B cell (primary cell): ENCODE data around the gene ARGLU1. TPM values are rescaled to one million over a fixed set of nuclear protein-coding genes. Genes with fewer than 3 reads are reported as not detected.

ENCODE experiments used
- ATAC-seq: fragments of 200-7000 bp; cut with Tn5 transposase; one replicate; pipeline ENCODE4 v1.10.0; 2021; ENCODE audit warnings: low read depth, mild to moderate bottlenecking, moderate number of reproducible peaks, moderate library complexity
- CTCF ChIA-PET: fragments of 350-600 bp; sonication (Branson Sonifier 250); formaldehyde crosslinking; loops from one replicate; lab custom pipeline; 2021; ENCODE audit warnings: antibody characterized with exemption, inconsistent platforms; lab: Charles Lee
- POLR2A ChIA-PET: fragments of 350-600 bp; sonication (Branson Sonifier 250); formaldehyde crosslinking; loops from one replicate; lab custom pipeline; 2021; ENCODE audit warnings: antibody characterized with exemption; lab: Charles Lee
- DNase-seq: peaks from one replicate; pipeline ENCODE4 v3.0.0; 2013
- H2AFZ ChIP-seq: 2 replicates; pipeline ENCODE4 v1.6.1; 2012; ENCODE audit warnings: mild to moderate bottlenecking, low read depth, low read length; ENCODE audit not compliant: insufficient read depth, poor library complexity, severe bottlenecking
- H3K27ac ChIP-seq, 2 donors: 1 replicate in 1 of 2; 2 replicates in 1 of 2; pipeline ENCODE4 v1.5.1; 2012 to 2013; ENCODE audit warnings: low read length in 2 of 2, mild to moderate bottlenecking in 2 of 2, moderate library complexity in 1 of 2
- H3K27me3 ChIP-seq, 4 experiments: fragments of 200-600 bp in 1 of 4; sonication (generic) in 1 of 4; replicated peaks in 1 of 4; 1 replicate in 2 of 4; 2 replicates in 2 of 4; pipeline versions ENCODE4 v1.6.1 to v1.7.0; 2013 to 2016; ENCODE audit warnings: low read length in 3 of 4, mild to moderate bottlenecking in 2 of 4, mixed read lengths in 1 of 4, moderate library complexity in 1 of 4; ENCODE audit not compliant: insufficient read depth in 4 of 4, control insufficient read depth in 3 of 4; ENCODE audit errors: control extremely low read depth in 1 of 4
- H3K36me3 ChIP-seq, 2 experiments: replicated peaks in 1 of 2; 1 replicate in 1 of 2; 2 replicates in 1 of 2; pipeline versions ENCODE4 v1.6.1 to v1.7.1; 2013; ENCODE audit warnings: low read length in 1 of 2; ENCODE audit not compliant: insufficient read depth in 2 of 2, control insufficient read depth in 1 of 2; ENCODE audit errors: control extremely low read depth in 1 of 2, extremely low read depth in 1 of 2
- H3K4me1 ChIP-seq, 2 donors: fragments of 200-600 bp in 1 of 2; sonication (generic) in 1 of 2; 1 replicate in 1 of 2; 2 replicates in 1 of 2; pipeline versions ENCODE4 v1.5.1 to v1.6.1; 2013 to 2017; ENCODE audit warnings: low read length in 2 of 2; ENCODE audit not compliant: control insufficient read depth in 2 of 2, insufficient read depth in 2 of 2
- H3K4me2 ChIP-seq: replicated peaks from 2 replicates; pipeline ENCODE3; 2012; ENCODE audit warnings: mild to moderate bottlenecking, low read depth, low read length; ENCODE audit not compliant: poor library complexity, severe bottlenecking
- H3K4me3 ChIP-seq, 5 experiments: fragments of 200-600 bp in 1 of 5; sonication (generic) in 1 of 5; 1 replicate in 3 of 5; 2 replicates in 2 of 5; pipeline versions ENCODE4 v1.5.1 to v1.7.0; 2011 to 2016; ENCODE audit warnings: low read length in 4 of 5, mild to moderate bottlenecking in 4 of 5, low read depth in 2 of 5, control low read depth in 1 of 5, moderate library complexity in 1 of 5; ENCODE audit not compliant: insufficient read depth in 1 of 5; ENCODE audit errors: control extremely low read depth in 1 of 5, extremely low read depth in 1 of 5
- H3K79me2 ChIP-seq: fragments of 200-600 bp; sonication (generic); one replicate; pipeline ENCODE4 v1.6.0; 2016; ENCODE audit warnings: low read length; ENCODE audit not compliant: control insufficient read depth, insufficient read depth
- H3K9ac ChIP-seq: fragments of 200-600 bp; sonication (generic); 2 replicates; pipeline ENCODE4 v1.6.1; 2017; ENCODE audit warnings: mild to moderate bottlenecking, low read length, moderate library complexity
- H3K9me3 ChIP-seq, 3 donors: one replicate each; pipeline versions ENCODE4 v1.6.1 to v1.7.1; 2013; ENCODE audit warnings: low read length in 2 of 3; ENCODE audit not compliant: control insufficient read depth in 2 of 3, insufficient read depth in 1 of 3; ENCODE audit errors: control extremely low read depth in 1 of 3
- H4K20me1 ChIP-seq: 2 replicates; pipeline ENCODE4 v1.6.0; 2012; ENCODE audit warnings: mild to moderate bottlenecking, low read length; ENCODE audit not compliant: insufficient read depth, control insufficient read depth, poor library complexity, severe bottlenecking
- H3K27ac Mint-ChIP-seq: one replicate; pipeline ENCODE4 v1.8.0; 2021; ENCODE audit warnings: mixed read lengths
- H3K27me3 Mint-ChIP-seq: one replicate; pipeline ENCODE4 v1.8.0; 2021; ENCODE audit warnings: mixed read lengths
- H3K4me1 Mint-ChIP-seq: one replicate; pipeline ENCODE4 v1.8.0; 2021; ENCODE audit warnings: mixed read lengths
- H3K4me3 Mint-ChIP-seq: one replicate; pipeline ENCODE4 v1.8.0; 2021; ENCODE audit warnings: mixed read lengths
- H3K9me3 Mint-ChIP-seq: one replicate; pipeline ENCODE4 v1.8.0; 2022; ENCODE audit warnings: mixed read lengths; ENCODE audit not compliant: insufficient read depth
- EZH2 ChIP-seq: IDR thresholded peaks from 2 replicates; pipeline ENCODE4 v1.6.1; 2012; ENCODE audit warnings: borderline replicate concordance, low read depth, mild to moderate bottlenecking, moderate library complexity, low read length; ENCODE audit not compliant: insufficient read depth, poor library complexity, severe bottlenecking
- WGBS: methylation state at CpG from one replicate; pipeline ENCODE4 v1.1.5; 2013; ENCODE audit warnings: missing lambda C conversion rate; ENCODE audit not compliant: insufficient coverage; 5-methylcytosine and 5-hydroxymethylcytosine counted together
- intact Hi-C: fragments of 100-400 bp; cut with micrococcal nuclease; formaldehyde crosslinking; loops from one replicate; pipeline ENCODE4 v1.10.0; 2022
- polyA plus RNA-seq: library from polyadenylated mRNA; depleted of rRNA; stranded (reverse); fragments of >200 nt; gene quantifications from 2 replicates; pipeline ENCODE4 v1.2.3, GENCODE V29; 2012
- total RNA-seq, 2 donors: library from RNA; stranded (reverse); fragments of 120-200 nt in 1 of 2; gene quantifications; 1 replicate in 1 of 2; 2 replicates in 1 of 2; pipeline versions ENCODE4 v1.2.3 to v1.2.4, GENCODE V29; 2013 to 2022
- TF ChIP-seq, protein P1 (sequence below): fragments of 200-600 bp; IDR thresholded peaks from one replicate; pipeline ENCODE4 v1.8.0; 2022; ENCODE audit warnings: antibody characterized with exemption, mild to moderate bottlenecking

ARGLU1 gene
- total and polyA plus RNA-seq, 2 donors (not counting 1 experiment from before 2014, with no cell fraction given): 170 to 261 TPM

DNA sequence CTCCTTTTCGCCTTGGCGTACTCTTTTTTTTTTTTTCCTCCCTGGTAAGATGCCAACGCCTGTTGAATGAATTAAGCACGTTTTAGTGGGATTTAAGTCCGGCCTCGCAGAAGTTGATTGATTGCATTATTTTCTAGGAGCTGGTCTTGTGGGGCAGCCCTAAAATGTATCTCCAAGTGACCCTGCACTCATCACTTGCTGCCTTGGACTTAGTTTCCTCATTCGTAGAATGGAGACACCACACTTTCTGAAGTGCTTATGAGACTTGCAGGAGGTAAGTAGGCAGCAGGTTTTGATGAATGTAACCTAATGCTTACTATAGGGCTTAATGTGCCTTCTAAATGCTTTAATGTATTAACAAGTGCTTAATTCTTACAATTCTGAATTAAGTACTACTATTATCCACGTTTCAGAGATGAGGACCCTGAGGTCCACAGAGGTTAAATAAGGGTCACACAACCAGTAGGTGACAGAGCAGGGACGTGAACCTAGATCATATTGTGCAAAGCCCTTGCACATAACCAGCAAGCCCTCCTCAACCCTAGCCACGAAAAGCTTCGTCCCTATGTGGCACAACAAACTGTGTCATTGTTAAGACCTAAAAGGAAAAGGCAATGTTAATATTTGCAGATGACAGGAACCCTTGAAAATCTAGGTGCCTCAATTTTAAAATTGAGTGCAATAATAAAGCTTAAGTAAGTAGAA lies 514 bp upstream of the ARGLU1 start:
- Histone ChIP-seq H3K36me3 (no peaks in the 10 kb centered on the region), H3K4me2 (peak overlapping the region; percentile 86), H3K9ac (peak overlapping the region; percentile 95), H3K27me3 (no peaks in the 10 kb centered on the region), H3K4me3 (peak overlapping the region; percentile 65 to 98 (median 96)), H3K79me2 (peaks cover 41% of the 10 kb centered on the region), H3K27ac (peak overlapping the region; percentile 87 to 97), H3K4me1 (peaks cover 46 to 48% of the 10 kb centered on the region in 2 donors), H3K9me3 (no peaks in the 10 kb centered on the region), H2AFZ (peak overlapping the region; percentile 89), H4K20me1 (peaks cover 39% of the 10 kb centered on the region)
- POLR2A ChIA-PET: interaction anchor here (0.7 to 1.3 kb wide), 2 partner anchors 33 to 1653 kb away, joined by 5 read pairs; partner anchors contain the start of gene EFNB2
- intact Hi-C loops: loop anchor here (5.0 kb wide), 1 partner anchor 1659 kb away; no protein-coding TSS in a partner anchor
- no peaks in the 10 kb centered on the region for H3K27me3 Mint-ChIP-seq
- H3K27ac Mint-ChIP-seq: peak overlapping the region; percentile 95
- H3K4me3 Mint-ChIP-seq: peak overlapping the region; percentile 90
- CTCF ChIA-PET: interaction anchor here (5.6 kb wide), 1 partner anchor 32 kb away, joined by 56 read pairs; the partner anchor contains the start of gene EFNB2
- peak; percentile 1 for ATAC-seq
- peaks cover 49% of the 10 kb centered on the region for H3K4me1 Mint-ChIP-seq
- TF ChIP-seq, protein P1, sequence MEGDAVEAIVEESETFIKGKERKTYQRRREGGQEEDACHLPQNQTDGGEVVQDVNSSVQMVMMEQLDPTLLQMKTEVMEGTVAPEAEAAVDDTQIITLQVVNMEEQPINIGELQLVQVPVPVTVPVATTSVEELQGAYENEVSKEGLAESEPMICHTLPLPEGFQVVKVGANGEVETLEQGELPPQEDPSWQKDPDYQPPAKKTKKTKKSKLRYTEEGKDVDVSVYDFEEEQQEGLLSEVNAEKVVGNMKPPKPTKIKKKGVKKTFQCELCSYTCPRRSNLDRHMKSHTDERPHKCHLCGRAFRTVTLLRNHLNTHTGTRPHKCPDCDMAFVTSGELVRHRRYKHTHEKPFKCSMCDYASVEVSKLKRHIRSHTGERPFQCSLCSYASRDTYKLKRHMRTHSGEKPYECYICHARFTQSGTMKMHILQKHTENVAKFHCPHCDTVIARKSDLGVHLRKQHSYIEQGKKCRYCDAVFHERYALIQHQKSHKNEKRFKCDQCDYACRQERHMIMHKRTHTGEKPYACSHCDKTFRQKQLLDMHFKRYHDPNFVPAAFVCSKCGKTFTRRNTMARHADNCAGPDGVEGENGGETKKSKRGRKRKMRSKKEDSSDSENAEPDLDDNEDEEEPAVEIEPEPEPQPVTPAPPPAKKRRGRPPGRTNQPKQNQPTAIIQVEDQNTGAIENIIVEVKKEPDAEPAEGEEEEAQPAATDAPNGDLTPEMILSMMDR: no peak
- TF ChIP-seq EZH2: no peak
- no peaks in the 10 kb centered on the region for H3K9me3 Mint-ChIP-seq
- 60% methylated on average over 1 of the region's 11 CpGs for WGBS
- no peak for DNase-seq
